Common myeloid progenitor, CD34-positive (primary cell): ENCODE data around the gene KRT86.

Experiments
- CTCF ChIA-PET: fragments of 350-600 bp; sonication (Branson Sonifier 250); formaldehyde crosslinking; loops from one replicate; lab custom pipeline; 2021; ENCODE audit warnings: antibody characterized with exemption; lab: Charles Lee
- POLR2A ChIA-PET: fragments of 350-600 bp; sonication (Branson Sonifier 250); formaldehyde crosslinking; loops from one replicate; lab custom pipeline; 2021; ENCODE audit warnings: antibody characterized with exemption; lab: Charles Lee
- DNase-seq, 3 donors: peaks; one replicate each; pipeline versions ENCODE4 v3.0.0 to v3.0.0-alpha.2; 2013
- H3K27ac ChIP-seq, 2 experiments: 1 replicate in 1 of 2; 2 replicates in 1 of 2; pipeline ENCODE4 v1.7.0; 2013; ENCODE audit warnings: inconsistent platforms in 2 of 2, low read length in 2 of 2, mild to moderate bottlenecking in 2 of 2, low read depth in 1 of 2, moderate library complexity in 1 of 2; ENCODE audit not compliant: severe bottlenecking in 2 of 2, insufficient read depth in 1 of 2, poor library complexity in 1 of 2
- H3K27me3 ChIP-seq, 5 experiments: replicated peaks in 2 of 5; 1 replicate in 3 of 5; 2 replicates in 2 of 5; pipeline versions ENCODE4 v1.6.1 to v1.7.0; 2013; ENCODE audit warnings: low read length in 4 of 5, mild to moderate bottlenecking in 2 of 5, moderate library complexity in 2 of 5, inconsistent platforms in 1 of 5; ENCODE audit not compliant: insufficient read depth in 5 of 5, control insufficient read depth in 4 of 5
- H3K36me3 ChIP-seq, 4 experiments: 1 replicate in 2 of 4; 2 replicates in 2 of 4; pipeline versions ENCODE4 v1.6.1 to v1.7.0; 2013; ENCODE audit warnings: low read length in 3 of 4, control low read depth in 1 of 4, mild to moderate bottlenecking in 1 of 4; ENCODE audit not compliant: control insufficient read depth in 4 of 4, insufficient read depth in 4 of 4
- H3K4me1 ChIP-seq, 4 experiments: 1 replicate in 3 of 4; 2 replicates in 1 of 4; pipeline versions ENCODE4 v1.6.1 to v1.7.1; 2013; ENCODE audit warnings: low read length in 3 of 4, mild to moderate bottlenecking in 3 of 4, control low read depth in 1 of 4, inconsistent platforms in 1 of 4, moderate library complexity in 1 of 4; ENCODE audit not compliant: control insufficient read depth in 4 of 4, insufficient read depth in 4 of 4; ENCODE audit errors: control extremely low read depth in 1 of 4
- H3K4me3 ChIP-seq, 7 experiments: 1 replicate in 4 of 7; 2 replicates in 3 of 7; pipeline versions ENCODE4 v1.5.1 to v1.7.0; 2013; ENCODE audit warnings: mild to moderate bottlenecking in 7 of 7, low read length in 6 of 7, moderate library complexity in 6 of 7, inconsistent platforms in 2 of 7, low read depth in 2 of 7, control low read depth in 1 of 7; ENCODE audit not compliant: insufficient read depth in 4 of 7, control insufficient read depth in 1 of 7; ENCODE audit errors: extremely low read depth in 1 of 7
- H3K9me3 ChIP-seq, 5 experiments: 1 replicate in 4 of 5; 2 replicates in 1 of 5; pipeline versions ENCODE4 v1.6.1 to v1.7.1; 2013; ENCODE audit warnings: low read length in 4 of 5, mild to moderate bottlenecking in 2 of 5, inconsistent platforms in 1 of 5, low read depth in 1 of 5, moderate library complexity in 1 of 5; ENCODE audit not compliant: control insufficient read depth in 4 of 5, insufficient read depth in 2 of 5; ENCODE audit errors: control extremely low read depth in 1 of 5
- WGBS: methylation state at CpG from one replicate; pipeline ENCODE4 v1.1.5; 2013; ENCODE audit not compliant: insufficient coverage; 5-methylcytosine and 5-hydroxymethylcytosine counted together

Gene KRT86

DNA sequence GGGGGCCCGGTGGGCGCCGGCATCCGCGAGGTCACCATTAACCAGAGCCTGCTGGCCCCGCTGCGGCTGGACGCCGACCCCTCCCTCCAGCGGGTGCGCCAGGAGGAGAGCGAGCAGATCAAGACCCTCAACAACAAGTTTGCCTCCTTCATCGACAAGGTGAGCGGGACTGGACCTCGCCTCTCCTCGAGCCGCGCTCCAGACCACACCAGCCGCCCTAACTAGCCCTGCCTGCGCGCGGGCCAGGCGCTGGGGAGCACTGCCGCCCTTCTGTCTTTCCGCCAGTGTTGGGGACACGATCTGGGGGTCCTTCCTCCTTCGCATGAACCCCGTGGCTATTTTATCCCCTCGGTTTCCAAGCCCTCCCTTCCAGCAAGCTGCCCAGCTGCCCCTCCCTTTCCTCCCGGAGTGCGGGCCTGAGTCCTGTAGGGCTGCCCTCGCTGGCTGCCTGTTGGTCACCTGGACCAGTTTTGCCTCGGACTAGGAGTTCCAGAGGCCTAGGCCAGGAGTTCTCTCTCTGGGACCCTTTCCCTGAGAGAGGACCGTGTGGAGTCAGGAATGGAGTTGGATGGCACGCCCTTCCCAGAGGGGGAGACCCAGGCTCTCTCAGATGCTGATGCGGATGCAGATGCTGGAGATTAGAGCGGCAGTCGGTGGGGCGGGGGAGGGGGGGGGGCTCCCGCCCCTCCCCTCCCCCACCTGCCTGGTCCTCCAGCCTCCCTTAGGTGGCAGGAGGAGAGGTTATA, 40.8 kb upstream of the KRT86 start:
- H3K36me3 ChIP-seq = no peaks in the 10 kb centered on the region
- POLR2A ChIA-PET = interaction anchor here (0.6 kb wide), 1 partner anchor 645 kb away, joined by 3 read pairs; no protein-coding TSS in a partner anchor
- H3K27me3 ChIP-seq = peaks cover 0 to 63% (median 24%) of the 10 kb centered on the region in 5 experiments
- no peak overlapping the region for H3K4me3 ChIP-seq
- peaks cover 0 to 8% (median 1%) of the 10 kb centered on the region in 4 experiments for H3K4me1 ChIP-seq
- DNase-seq = no peak
- no peaks in the 10 kb centered on the region for H3K9me3 ChIP-seq
- no peak overlapping the region for H3K27ac ChIP-seq
- WGBS = 12% methylated on average over 27 of the region's 40 CpGs
- CTCF ChIA-PET = interaction anchor here (1.0 to 1.7 kb wide), 3 partner anchors 10 to 78 kb away, joined by 3 to 4 read pairs (median 4); no protein-coding TSS in a partner anchor

DNA sequence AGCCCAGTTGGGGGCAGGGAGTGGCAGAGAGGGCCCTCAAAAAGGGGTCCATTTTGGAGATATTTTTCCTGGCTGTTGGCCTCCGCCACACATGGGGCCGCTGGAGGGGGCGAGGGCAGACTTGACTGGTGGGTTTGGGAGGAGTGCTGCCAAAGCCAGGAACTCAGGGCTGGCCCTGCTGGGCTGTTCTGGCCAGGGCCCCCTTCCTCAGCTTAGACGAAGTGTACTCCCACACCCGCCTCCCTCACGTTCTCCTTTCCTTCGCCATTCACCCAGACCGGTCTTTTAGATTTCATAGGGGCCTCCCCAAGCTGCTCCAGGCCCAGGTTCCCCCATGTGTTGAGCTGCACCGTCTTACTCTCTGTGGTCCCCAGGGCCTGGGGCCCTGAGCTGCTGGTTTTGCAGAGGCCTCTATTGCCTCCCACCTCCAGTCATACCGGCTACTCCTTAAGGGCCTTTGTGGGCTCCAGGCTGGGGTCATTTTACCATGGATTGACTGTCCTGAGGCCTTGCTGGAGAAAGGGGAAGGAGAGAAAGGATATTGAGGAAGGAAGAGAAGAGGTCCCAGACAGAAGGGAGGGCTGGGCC, 40.1 kb upstream of the KRT86 start:
- 92% methylated on average over 7 of the region's 10 CpGs for WGBS

DNA sequence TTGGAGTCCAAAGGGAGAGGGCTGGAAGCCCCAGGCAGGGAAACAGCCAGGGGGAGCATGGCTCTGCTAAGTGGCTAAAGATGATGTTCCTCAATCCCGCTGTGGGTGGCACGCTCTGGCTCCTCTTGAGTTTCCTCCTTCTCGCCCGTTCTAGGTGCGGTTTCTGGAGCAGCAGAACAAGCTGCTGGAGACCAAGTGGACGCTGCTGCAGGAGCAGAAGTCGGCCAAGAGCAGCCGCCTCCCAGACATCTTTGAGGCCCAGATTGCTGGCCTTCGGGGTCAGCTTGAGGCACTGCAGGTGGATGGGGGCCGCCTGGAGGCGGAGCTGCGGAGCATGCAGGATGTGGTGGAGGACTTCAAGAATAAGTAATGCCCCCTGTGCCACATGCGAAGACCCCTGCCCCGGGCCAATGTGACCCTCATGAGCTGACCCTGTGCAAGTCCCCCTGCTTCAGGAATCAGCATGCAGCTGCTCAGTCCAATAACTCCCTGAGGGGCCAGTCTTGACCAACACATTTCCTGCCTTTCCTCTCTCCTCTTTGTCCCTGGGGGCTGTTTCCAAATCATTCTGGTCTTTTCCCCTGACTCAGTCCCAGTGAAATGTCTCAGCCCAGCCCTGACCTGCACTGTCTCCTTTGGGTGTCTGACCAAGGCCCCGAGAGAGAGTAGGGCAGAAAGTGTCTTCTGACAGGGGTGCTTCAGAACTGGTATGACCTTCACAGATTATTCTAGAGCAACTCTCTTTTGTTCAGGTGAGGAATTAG, 39.3 kb upstream of the KRT86 start:
- H3K4me3 ChIP-seq = no peak overlapping the region
- CTCF ChIA-PET = interaction anchor here (1.2 to 4.4 kb wide), 5 partner anchors 9 to 80 kb away, joined by 3 to 20 read pairs (median 4); no protein-coding TSS in a partner anchor
- H3K36me3 ChIP-seq = no peaks in the 10 kb centered on the region
- H3K4me1 ChIP-seq = peaks cover 0 to 8% (median 1%) of the 10 kb centered on the region in 4 experiments
- H3K9me3 ChIP-seq = no peaks in the 10 kb centered on the region
- H3K27ac ChIP-seq = no peak overlapping the region
- peaks cover 0 to 58% (median 22%) of the 10 kb centered on the region in 5 experiments for H3K27me3 ChIP-seq
- POLR2A ChIA-PET = interaction anchor here (0.8 kb wide), 1 partner anchor 309 kb away, joined by 3 read pairs; no protein-coding TSS in a partner anchor
- 98% methylated on average over 10 of the region's 15 CpGs for WGBS
- no peak for DNase-seq

More for the DNA sequence above, 40.1 kb upstream of the KRT86 start:
- H3K4me3 ChIP-seq = no peak overlapping the region
- no peak for DNase-seq
- no peaks in the 10 kb centered on the region for H3K9me3 ChIP-seq
- no peaks in the 10 kb centered on the region for H3K36me3 ChIP-seq
- no peak overlapping the region for H3K27ac ChIP-seq
- ChIA-PET CTCF (interaction anchor here (1.0 to 1.7 kb wide), 3 partner anchors 10 to 79 kb away, joined by 3 to 4 read pairs (median 4); no protein-coding TSS in a partner anchor), POLR2A (interaction anchor here (0.8 kb wide), 1 partner anchor 308 kb away, joined by 3 read pairs; no protein-coding TSS in a partner anchor)
- peaks cover 0 to 8% (median 1%) of the 10 kb centered on the region in 4 experiments for H3K4me1 ChIP-seq
- peaks cover 0 to 62% (median 24%) of the 10 kb centered on the region in 5 experiments for H3K27me3 ChIP-seq

DNA sequence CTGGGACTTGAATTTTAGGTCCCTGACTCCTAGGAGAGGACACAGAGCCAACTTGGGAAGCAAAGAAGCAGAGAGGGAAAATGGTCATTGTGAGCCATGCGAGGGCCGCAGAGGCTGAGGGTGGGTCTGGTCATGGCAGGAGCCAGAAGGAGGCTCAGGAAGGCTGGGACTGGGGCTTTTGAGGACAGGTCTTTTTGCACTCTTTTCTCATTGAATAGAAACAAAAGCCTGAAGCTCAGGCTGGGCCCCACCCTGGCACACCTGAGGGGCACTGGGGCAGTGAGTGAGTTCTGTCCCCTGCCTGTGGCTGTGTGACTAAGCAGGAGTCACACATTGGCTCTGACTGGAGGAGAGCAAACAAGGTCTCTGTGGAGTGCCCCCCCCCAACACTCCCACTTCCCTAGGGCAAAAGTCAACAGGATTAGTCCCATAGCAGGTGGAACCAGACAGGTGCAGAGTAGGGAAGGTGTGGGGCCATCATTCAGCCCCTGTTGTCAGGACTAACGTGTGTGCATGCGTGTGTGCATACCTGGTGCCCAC, 38.6 kb upstream of the KRT86 start:
- POLR2A ChIA-PET = no interaction called here
- CTCF ChIA-PET = interaction anchor here (1.2 to 4.4 kb wide), 5 partner anchors 8 to 58 kb away, joined by 3 to 20 read pairs (median 5); no protein-coding TSS in a partner anchor
- no peaks in the 10 kb centered on the region for H3K9me3 ChIP-seq

DNA sequence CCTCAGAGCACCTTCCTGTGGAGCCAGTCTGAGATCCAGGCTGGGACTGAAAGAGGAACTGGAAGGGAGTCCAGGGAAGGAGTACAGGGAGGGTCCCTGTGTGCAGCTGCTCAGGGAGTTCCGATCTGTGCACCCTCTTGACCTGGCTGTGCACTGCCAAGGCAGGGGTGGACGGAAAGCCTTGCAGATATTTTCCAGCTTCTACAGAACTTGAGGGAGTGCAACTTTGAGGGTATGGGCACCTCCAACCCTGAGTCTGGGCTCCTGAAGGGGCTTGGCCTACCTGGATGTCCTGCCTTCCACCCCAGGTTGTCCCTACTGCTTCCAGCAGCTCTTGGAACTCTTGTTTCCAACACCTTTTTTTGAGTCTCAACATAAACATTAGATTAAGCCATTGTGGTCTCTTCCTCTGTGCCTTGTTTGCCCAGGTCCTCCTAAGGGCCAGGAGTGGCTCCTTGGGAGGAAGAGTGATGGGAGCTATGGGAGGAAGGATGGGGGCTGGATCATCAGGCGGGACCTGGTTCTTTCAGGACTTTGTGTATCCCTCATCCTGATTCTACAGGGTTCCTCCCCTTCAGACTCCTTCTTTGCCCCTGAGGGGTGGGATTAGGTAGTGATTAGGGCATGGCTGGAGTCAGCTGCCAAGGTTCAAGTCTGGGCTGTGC, 37.9 kb upstream of the KRT86 start:
- CTCF ChIA-PET = interaction anchor here (0.8 to 4.4 kb wide), 7 partner anchors 9 to 88 kb away, joined by 3 to 20 read pairs (median 5); no protein-coding TSS in a partner anchor
- POLR2A ChIA-PET = no interaction called here
- no peaks in the 10 kb centered on the region for H3K9me3 ChIP-seq

More for the DNA sequence above, 38.6 kb upstream of the KRT86 start:
- 75% methylated on average over 2 of the region's 4 CpGs for WGBS
- peaks cover 0 to 8% (median 1%) of the 10 kb centered on the region in 4 experiments for H3K4me1 ChIP-seq
- no peak for DNase-seq
- H3K36me3 ChIP-seq = no peaks in the 10 kb centered on the region
- no peak overlapping the region for H3K4me3 ChIP-seq
- peaks cover 0 to 51% (median 22%) of the 10 kb centered on the region in 5 experiments for H3K27me3 ChIP-seq
- H3K27ac ChIP-seq = no peak overlapping the region

DNA sequence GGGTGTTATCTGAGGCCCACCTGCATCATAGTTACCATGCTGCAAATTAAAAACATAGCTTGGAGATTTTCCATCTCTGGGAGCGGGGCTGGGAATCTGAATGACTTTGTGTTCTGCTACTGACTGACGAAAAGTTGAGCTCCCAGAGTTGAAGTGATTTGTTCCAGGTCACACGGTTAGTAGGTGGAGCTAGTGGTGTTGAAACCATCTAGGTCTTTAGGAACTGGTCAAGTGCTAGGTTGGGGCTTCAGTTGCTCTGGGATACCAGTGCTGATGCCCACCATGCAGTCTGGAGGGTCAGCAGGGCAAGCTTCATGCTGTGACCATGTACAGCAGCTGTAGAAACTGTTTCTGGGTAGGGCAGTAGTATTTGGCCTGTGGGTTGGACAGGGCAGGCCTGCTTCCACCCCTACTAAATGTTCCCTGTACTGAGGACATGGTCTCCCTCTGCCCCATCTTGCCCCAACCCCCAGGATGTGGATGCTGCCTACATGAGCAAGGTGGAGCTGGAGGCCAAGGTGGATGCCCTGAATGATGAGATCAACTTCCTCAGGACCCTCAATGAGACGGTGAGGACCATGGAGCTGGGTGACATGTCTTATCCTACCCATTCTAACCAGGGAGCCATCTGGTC, 36.1 kb upstream of the KRT86 start:
- 100% methylated on average over 4 of the region's 4 CpGs for WGBS
- ChIA-PET CTCF (interaction anchor here (0.9 to 4.4 kb wide), 13 partner anchors 9 to 83 kb away, joined by 3 to 20 read pairs (median 4); no protein-coding TSS in a partner anchor), POLR2A (no interaction called here)
- H3K36me3 ChIP-seq = no peaks in the 10 kb centered on the region
- H3K27ac ChIP-seq = no peak overlapping the region
- no peaks in the 10 kb centered on the region for H3K9me3 ChIP-seq
- H3K4me1 ChIP-seq = peaks cover 0 to 8% (median 4%) of the 10 kb centered on the region in 4 experiments
- H3K27me3 ChIP-seq = peaks cover 0 to 27% (median 5%) of the 10 kb centered on the region in 5 experiments
- DNase-seq = no peak
- H3K4me3 ChIP-seq = no peak overlapping the region

More for the DNA sequence above, 37.9 kb upstream of the KRT86 start:
- H3K4me1 ChIP-seq = peaks cover 0 to 8% (median 1%) of the 10 kb centered on the region in 4 experiments
- H3K36me3 ChIP-seq = no peaks in the 10 kb centered on the region
- no peak overlapping the region for H3K4me3 ChIP-seq
- peaks cover 0 to 45% (median 18%) of the 10 kb centered on the region in 5 experiments for H3K27me3 ChIP-seq
- DNase-seq = no peak
- 100% methylated on average over 1 of the region's 3 CpGs for WGBS
- no peak overlapping the region for H3K27ac ChIP-seq
